Measurements from ENCODE around the gene EDIL3.

The EDIL3 gene

GRCh38 chr5:83942155-83942554 is 442.5 kb downstream of the EDIL3 start:
- DNase-seq = no peak

- DNase-seq = no peak
Measured at GRCh38 chr5:83937837-83938236, 446.8 kb downstream of the EDIL3 start.

- DNase-seq = no peak
Measured at GRCh38 chr5:83931969-83932368, 452.7 kb downstream of the EDIL3 start.

GRCh38 chr5:83927140-83927733 is 457.4 kb downstream of the EDIL3 start:
- DNase-seq = peak; percentile 87

GRCh38 chr5:83925955-83926337 is 458.7 kb downstream of the EDIL3 start:
- DNase-seq = no peak

GRCh38 chr5:83925321-83925954 is 459.2 kb downstream of the EDIL3 start:
- peak; percentile 99 for DNase-seq

GRCh38 chr5:83924891-83925290 is 459.8 kb downstream of the EDIL3 start:
- no peak for DNase-seq

- DNase-seq = peak; percentile 94
Measured at GRCh38 chr5:83924171-83924570, 460.5 kb downstream of the EDIL3 start.

GRCh38 chr5:83922699-83923098 is 462.0 kb downstream of the EDIL3 start:
- DNase-seq = no peak

GRCh38 chr5:83921666-83922193 is 462.9 kb downstream of the EDIL3 start:
- DNase-seq = peak; percentile 77

GRCh38 chr5:83919071-83920041 is 465.3 kb downstream of the EDIL3 start:
- peak; percentile 84 for DNase-seq

GRCh38 chr5:83917261-83917908 is 467.3 kb downstream of the EDIL3 start:
- DNase-seq = no peak

GRCh38 chr5:83914662-83915418 is 469.8 kb downstream of the EDIL3 start:
- peak; percentile 78 for DNase-seq

GRCh38 chr5:83914199-83914598 is 470.5 kb downstream of the EDIL3 start:
- no peak for DNase-seq

- DNase-seq = no peak
Measured at GRCh38 chr5:83913593-83913992, 471.1 kb downstream of the EDIL3 start.

- DNase-seq = no peak
Measured at GRCh38 chr5:83911367-83911919, 473.2 kb downstream of the EDIL3 start.

GRCh38 chr5:83900306-83900705 is 484.4 kb downstream of the EDIL3 start:
- DNase-seq = peak; percentile 57

GRCh38 chr5:83899326-83899970 is 485.2 kb downstream of the EDIL3 start:
- DNase-seq = peak; percentile 92

- DNase-seq = no peak
Measured at GRCh38 chr5:83895860-83896259, 488.8 kb downstream of the EDIL3 start.

GRCh38 chr5:83891261-83891660 is 493.4 kb downstream of the EDIL3 start:
- peak; percentile 40 for DNase-seq

Measured in fibroblast of upper back skin (primary cell).